OCI-LY7 (cell line): ENCODE results near the gene ZBTB42. TPM values are rescaled to one million over a fixed set of nuclear protein-coding genes. Genes with fewer than 3 reads are reported as not detected.

Source experiments
- BruUV-seq: library from RNA; stranded (reverse); fragments of 400-500 nt; replicated peaks from 2 replicates; lab custom pipeline; 2021; lab: Mats Ljungman, UMichigan
- CTCF ChIA-PET: fragments of 300-600 bp; sonication (Branson Sonifier 250); formaldehyde crosslinking; loops from one replicate; lab custom pipeline; 2022; ENCODE audit warnings: antibody characterized with exemption; ENCODE audit not compliant: unreplicated experiment; lab: Charles Lee
- POLR2A ChIA-PET: fragments of 300-600 bp; sonication (Branson Sonifier 250); formaldehyde crosslinking; loops from one replicate; lab custom pipeline; 2022; ENCODE audit warnings: antibody characterized with exemption; lab: Charles Lee
- DNase-seq: peaks from one replicate; pipeline ENCODE4 v3.0.0-alpha.2; 2015; ENCODE audit warnings: low spot score
- H2AFZ ChIP-seq: fragments of 200-600 bp; sonication (generic), shearing (Covaris generic); 2 replicates; pipeline ENCODE4 v1.6.1; 2014; ENCODE audit warnings: mild to moderate bottlenecking, antibody characterized with exemption, low read length, moderate library complexity
- H3K27ac ChIP-seq: fragments of 200-600 bp; sonication (generic); 2 replicates; pipeline ENCODE4 v1.5.1; 2014; ENCODE audit warnings: mixed run types, low read depth, mild to moderate bottlenecking, moderate library complexity, low read length, inconsistent platforms; ENCODE audit not compliant: poor library complexity, severe bottlenecking
- H3K36me3 ChIP-seq: fragments of 200-600 bp; sonication (generic); 2 replicates; pipeline ENCODE4 v1.6.1; 2014; ENCODE audit warnings: mild to moderate bottlenecking, antibody characterized with exemption, low read length, moderate library complexity, mixed read lengths; ENCODE audit not compliant: insufficient read depth
- H3K4me1 ChIP-seq: fragments of 200-600 bp; sonication (generic); 2 replicates; pipeline ENCODE4 v1.5.1; 2014; ENCODE audit warnings: mild to moderate bottlenecking, low read length; ENCODE audit not compliant: insufficient read depth, poor library complexity, severe bottlenecking
- H3K4me2 ChIP-seq: fragments of 200-600 bp; sonication (generic); 2 replicates; pipeline ENCODE4 v1.6.1; 2014; ENCODE audit warnings: mild to moderate bottlenecking, low read length
- H3K4me3 ChIP-seq: fragments of 200-600 bp; sonication (generic); 2 replicates; pipeline ENCODE4 v1.5.1; 2014; ENCODE audit warnings: mild to moderate bottlenecking, low read depth, low read length; ENCODE audit not compliant: poor library complexity, severe bottlenecking
- H3K79me2 ChIP-seq: fragments of 200-600 bp; sonication (generic); 2 replicates; pipeline ENCODE4 v1.6.1; 2016; ENCODE audit warnings: low read depth, mild to moderate bottlenecking, low read length, moderate library complexity, mixed read lengths; ENCODE audit not compliant: insufficient read depth
- H3K9me2 ChIP-seq: fragments of 200-600 bp; sonication (generic); 2 replicates; pipeline ENCODE4 v1.6.1; 2016; ENCODE audit warnings: mild to moderate bottlenecking, low read length, mixed read lengths; ENCODE audit not compliant: insufficient read depth
- H3K9me3 ChIP-seq: fragments of 200-600 bp; sonication (generic); 2 replicates; pipeline ENCODE4 v1.6.1; 2014; ENCODE audit warnings: mild to moderate bottlenecking, mixed run types, low read length, mixed read lengths
- H4K20me1 ChIP-seq: fragments of 200-600 bp; sonication (generic); 2 replicates; pipeline ENCODE4 v1.6.1; 2014; ENCODE audit warnings: mild to moderate bottlenecking, antibody characterized with exemption, low read length, moderate library complexity, mixed read lengths; ENCODE audit not compliant: insufficient read depth
- CTCF ChIP-seq: fragments of 200-600 bp; sonication (generic); conservative IDR thresholded peaks from 2 replicates; pipeline ENCODE4 v1.5.1; 2014; ENCODE audit warnings: mild to moderate bottlenecking, antibody characterized with exemption, low read length, moderate library complexity, mixed read lengths
- EZH2phosphoT487 ChIP-seq: fragments of 200-600 bp; sonication (generic); IDR thresholded peaks from 2 replicates; pipeline ENCODE4 v1.6.1; 2018; ENCODE audit warnings: low read depth, borderline replicate concordance, mild to moderate bottlenecking, mixed run types, antibody characterized with exemption, low read length, moderate library complexity, mixed read lengths
- intact Hi-C: fragments of 100-400 bp; cut with micrococcal nuclease; formaldehyde crosslinking; loops from one replicate; pipeline ENCODE4 v1.10.0; 2022; ENCODE audit not compliant: unreplicated experiment
- total RNA-seq, 2 experiments: library from RNA; depleted of rRNA in 1 of 2; stranded (reverse); fragments of >200 nt in 1 of 2; shearing (Covaris generic) in 1 of 2; gene quantifications; 2 replicates each; pipeline ENCODE4 v1.2.3, GENCODE V29; 2014 to 2022

ZBTB42 gene
- total RNA-seq, 2 experiments from 2014 or later = 0.98 to 1.9 TPM

GRCh38 chr14:104798300-104799243 is 2.3 kb upstream of the ZBTB42 start:
- peaks cover 34% of the 10 kb centered on the region for H3K4me1 ChIP-seq
- ChIA-PET POLR2A (no interaction called here), CTCF (no interaction called here)
- H3K4me3 ChIP-seq = no peak overlapping the region
- intact Hi-C loops = no loop called here
- no peaks in the 10 kb centered on the region for H3K36me3 ChIP-seq
- DNase-seq = no peak
- no peaks in the 10 kb centered on the region for H3K9me3 ChIP-seq
- BruUV-seq = no TSS peak
- H2AFZ ChIP-seq = no peak overlapping the region
- H3K79me2 ChIP-seq = no peaks in the 10 kb centered on the region
- H3K9me2 ChIP-seq = no peaks in the 10 kb centered on the region
- H3K4me2 ChIP-seq = no peak overlapping the region
- no peak overlapping the region for H3K27ac ChIP-seq
- peaks cover 9% of the 10 kb centered on the region; the same call in 1 of the 2 replicates for H4K20me1 ChIP-seq
- no peak for TF ChIP-seq EZH2phosphoT487
- no peak for TF ChIP-seq CTCF

GRCh38 chr14:104799244-104800014 is 1.5 kb upstream of the ZBTB42 start:
- H4K20me1 ChIP-seq = 0 out of 2 replicates have a peak, but pooled peaks cover 4% of the 10 kb centered on the region
- no TSS peak for BruUV-seq
- no peak for DNase-seq
- no peaks in the 10 kb centered on the region for H3K36me3 ChIP-seq
- 0 out of 2 replicates have a peak, but pooled peaks have one; percentile 2 for TF ChIP-seq CTCF
- no peak for TF ChIP-seq EZH2phosphoT487
- no peaks in the 10 kb centered on the region for H3K9me2 ChIP-seq
- no peaks in the 10 kb centered on the region for H3K9me3 ChIP-seq
- POLR2A ChIA-PET = no interaction called here
- no peaks in the 10 kb centered on the region for H3K79me2 ChIP-seq
- H3K4me1 ChIP-seq = peaks cover 34% of the 10 kb centered on the region
- H3K4me2 ChIP-seq = peak overlapping the region; percentile 73
- CTCF ChIA-PET = no interaction called here
- intact Hi-C loops = no loop called here
- peak overlapping the region; percentile 45; the same call in 1 of the 2 replicates for H2AFZ ChIP-seq
- H3K27ac ChIP-seq = no peak overlapping the region
- peak overlapping the region; percentile 44 for H3K4me3 ChIP-seq
